HG03342 (cell line): Measurements from ENCODE around the gene TNNI3.
"Not testable (repeated sequence)": the region's sequence is repeated elsewhere in the genome, so short reads cannot be mapped to it uniquely, and the experiment has no call there.

ENCODE experiments used
- ATAC-seq: cut with Tn5 transposase; IDR thresholded peaks from one replicate; pipeline ENCODE4 v1.9.1; 2021; ENCODE audit warnings: mild to moderate bottlenecking, moderate library complexity; ENCODE audit not compliant: unreplicated experiment

The TNNI3 gene

DNA sequence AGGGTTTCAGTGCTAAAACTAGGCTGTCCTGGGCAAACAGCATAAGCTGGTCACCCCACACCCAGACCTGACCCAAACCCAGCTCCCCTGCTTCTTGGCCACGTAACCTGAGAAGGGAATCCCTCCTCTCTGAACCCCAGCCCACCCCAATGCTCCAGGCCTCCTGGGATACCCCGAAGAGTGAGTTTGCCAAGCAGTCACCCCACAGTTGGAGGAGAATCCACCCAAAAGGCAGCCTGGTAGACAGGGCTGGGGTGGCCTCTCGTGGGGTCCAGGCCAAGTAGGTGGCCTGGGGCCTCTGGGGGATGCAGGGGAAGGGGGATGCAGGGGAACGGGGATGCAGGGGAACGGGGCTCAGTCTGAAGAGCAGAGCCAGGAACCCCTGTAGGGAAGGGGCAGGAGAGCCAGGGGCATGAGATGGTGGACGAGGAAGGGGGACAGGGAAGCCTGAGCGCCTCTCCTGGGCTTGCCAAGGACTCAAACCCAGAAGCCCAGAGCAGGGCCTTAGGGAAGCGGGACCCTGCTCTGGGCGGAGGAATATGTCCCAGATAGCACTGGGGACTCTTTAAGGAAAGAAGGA lies 42.9 kb downstream of the TNNI3 start:
- ATAC-seq, result no peak

GRCh38 chr19:55113570-55114039 lies 43.9 kb downstream of the TNNI3 start:
- no peak for ATAC-seq

- no peak for ATAC-seq
Measured at GRCh38 chr19:55112777-55113569, 44.6 kb downstream of the TNNI3 start.

DNA sequence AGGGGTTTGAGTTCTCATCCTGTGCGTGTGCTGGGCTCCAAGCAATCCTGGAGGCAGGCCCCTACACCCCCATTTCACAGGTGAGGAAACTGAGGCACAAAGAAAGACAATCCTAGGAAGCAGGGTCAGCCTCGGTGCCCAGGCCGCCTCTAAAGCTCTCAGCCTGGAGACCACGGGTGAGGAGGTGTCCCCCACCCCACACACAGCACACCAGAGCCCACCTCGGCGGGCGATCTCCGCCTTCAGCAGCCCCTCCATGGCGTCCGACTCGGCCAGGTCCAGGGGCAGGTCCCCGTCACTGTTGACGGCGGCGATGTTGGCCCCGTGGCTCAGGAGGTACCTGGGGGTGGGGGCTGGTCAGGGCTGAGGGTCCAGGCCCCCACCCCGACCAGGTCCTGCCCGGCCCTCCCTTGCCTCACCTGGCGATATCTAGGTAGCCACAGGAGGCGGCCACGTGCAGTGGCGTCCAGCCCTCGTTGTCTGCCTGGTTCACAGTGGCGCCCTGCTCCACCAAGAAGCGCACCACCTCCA lies 45.2 kb downstream of the TNNI3 start:
- no peak for ATAC-seq

DNA sequence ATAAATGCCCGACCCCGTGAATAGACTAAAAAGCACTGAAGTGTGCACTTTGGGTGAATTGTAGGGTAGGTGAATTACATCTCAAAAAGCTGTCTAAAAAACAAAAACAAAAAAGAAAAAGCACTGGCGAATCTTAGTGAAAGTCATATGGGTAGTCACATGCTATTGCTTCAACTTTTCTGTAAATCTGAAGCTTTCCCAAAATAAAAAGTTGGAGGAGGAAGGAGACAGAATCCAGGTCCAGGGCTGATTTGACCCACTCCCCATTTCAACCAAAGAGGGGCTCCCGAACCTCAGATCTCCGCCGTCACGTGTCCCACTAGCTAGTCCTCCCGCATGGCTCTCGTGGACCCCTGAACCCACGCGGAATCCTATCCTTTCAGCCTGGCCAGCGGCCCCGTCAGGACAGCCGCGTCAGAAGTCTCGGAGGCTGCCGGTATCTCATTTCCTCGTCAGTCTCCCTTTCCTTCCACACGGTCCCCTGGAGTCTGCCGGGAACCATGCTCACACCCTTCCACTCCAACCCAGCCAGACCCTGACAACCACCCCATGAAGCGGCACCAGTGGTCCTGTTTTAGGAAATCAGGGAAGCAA lies 46.2 kb downstream of the TNNI3 start:
- ATAC-seq, result no peak

DNA sequence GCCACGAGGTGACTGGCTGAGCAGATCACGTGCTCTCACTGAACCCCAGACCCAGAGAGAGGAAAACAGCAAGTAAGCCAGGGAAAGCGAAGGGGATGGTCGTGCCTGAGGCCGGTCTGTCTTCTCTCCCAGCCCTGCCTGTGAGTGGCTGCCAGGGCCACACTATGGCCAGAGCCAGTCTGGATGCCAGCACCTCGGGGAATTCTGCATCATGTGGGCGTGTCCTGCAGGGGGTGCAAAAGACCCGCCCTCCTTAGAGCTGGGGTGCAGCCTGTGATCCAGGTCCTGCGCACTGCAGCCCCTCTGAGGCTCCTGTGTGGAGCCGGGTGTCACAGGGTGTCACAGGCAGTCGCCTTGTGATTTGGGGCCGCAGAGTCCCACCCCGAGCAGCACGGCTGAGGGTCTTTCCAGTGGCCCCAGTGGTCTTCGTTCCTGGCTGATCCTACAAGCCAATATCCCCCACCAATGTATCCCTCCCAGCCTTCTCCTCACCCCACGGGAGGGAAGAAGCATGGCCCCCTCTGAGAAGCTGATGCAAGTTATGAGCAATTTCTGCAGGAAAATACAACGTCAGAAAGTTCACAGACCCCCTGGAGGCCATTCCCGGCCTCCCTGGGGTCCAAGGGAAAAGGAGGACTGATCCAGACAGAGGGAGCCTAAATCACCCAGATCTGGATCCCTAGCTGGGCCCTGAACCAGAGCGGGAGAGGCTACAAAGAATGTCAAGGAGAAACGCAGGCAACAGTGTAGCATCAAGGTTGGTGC lies 47.8 kb downstream of the TNNI3 start:
- ATAC-seq, result no peak

DNA sequence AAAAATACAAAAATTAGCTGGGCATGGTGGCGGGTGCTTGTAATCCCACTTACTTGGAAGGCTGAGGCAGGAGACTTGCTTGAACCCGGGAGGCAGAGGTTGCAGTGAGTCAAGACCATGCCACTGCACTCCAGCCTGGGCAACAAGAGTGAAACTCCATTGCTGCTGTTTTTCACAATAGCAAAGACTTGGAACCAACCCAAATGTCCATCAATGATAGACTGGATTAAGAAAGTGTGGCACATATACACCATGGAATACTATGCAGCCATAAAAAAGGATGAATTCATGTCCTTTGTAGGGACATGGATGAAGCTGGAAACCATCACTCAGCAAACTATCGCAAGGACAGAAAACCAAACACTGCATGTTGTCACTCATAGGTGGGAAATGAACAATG lies 50.3 kb downstream of the TNNI3 start:
- ATAC-seq, result not testable (repeated sequence)

DNA sequence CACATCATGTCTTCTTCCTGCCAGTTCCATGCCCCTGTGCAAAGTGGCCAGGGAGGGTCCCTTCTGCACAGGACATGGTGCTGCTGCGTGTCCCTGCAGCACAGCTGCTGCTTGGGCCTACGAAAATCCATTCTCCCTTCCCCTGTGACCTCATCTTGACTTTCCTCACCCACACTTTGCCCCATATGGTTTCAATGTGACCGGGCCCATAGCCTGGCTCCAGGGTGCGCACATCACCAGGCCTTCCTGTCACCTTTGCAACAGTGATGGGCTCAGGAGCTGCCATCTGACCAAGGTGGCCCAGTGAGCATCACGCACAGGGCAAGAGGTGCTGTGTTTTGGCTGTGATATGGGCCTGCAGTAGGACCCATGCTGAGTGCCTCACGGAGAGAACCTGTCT lies 50.9 kb downstream of the TNNI3 start:
- ATAC-seq, result no peak

- no peak for ATAC-seq
Measured at GRCh38 chr19:55105237-55105636, 52.3 kb downstream of the TNNI3 start.

GRCh38 chr19:55103190-55103589 lies 54.3 kb downstream of the TNNI3 start:
- ATAC-seq, result no peak
